GM12878 (cell line): ENCODE data around the gene CCDC200. TPM values are rescaled to one million over a fixed set of nuclear protein-coding genes. Genes with fewer than 3 reads are reported as not detected.

ENCODE experiments used
- ATF7 ChIP-seq: fragments of 450-650 bp; IDR thresholded peaks from 2 replicates; pipeline ENCODE4 v1.6.1; 2016; ENCODE audit warnings: low read depth, mild to moderate bottlenecking
- CBX3 ChIP-seq: fragments of 200-600 bp; sonication (generic); IDR thresholded peaks from 2 replicates; pipeline ENCODE4 v1.6.1; 2016; ENCODE audit warnings: low read depth, borderline replicate concordance
- EED ChIP-seq: sonication (generic); IDR thresholded peaks from 2 replicates; pipeline ENCODE4 v1.6.1; 2016; ENCODE audit warnings: antibody characterized with exemption, low read depth
- ESRRA ChIP-seq: IDR thresholded peaks from 2 replicates; pipeline ENCODE4 v1.6.1; 2012; ENCODE audit warnings: mild to moderate bottlenecking, low read length, improper control_type of control experiment
- GABPA ChIP-seq: IDR thresholded peaks from 2 replicates; pipeline ENCODE4 v1.6.1; 2014; ENCODE audit warnings: antibody characterized with exemption, low read depth, mild to moderate bottlenecking, inconsistent platforms
- IKZF2 ChIP-seq, 2 experiments: fragments of 450-650 bp; IDR thresholded peaks; 2 replicates each; pipeline ENCODE4 v1.6.1; 2017; ENCODE audit warnings: mild to moderate bottlenecking in 2 of 2, moderate library complexity in 2 of 2
- LARP7 ChIP-seq: fragments of 450-650 bp; IDR thresholded peaks from 2 replicates; pipeline ENCODE4 v1.6.1; 2017; ENCODE audit warnings: mild to moderate bottlenecking
- SMAD5 ChIP-seq: IDR thresholded peaks from 2 replicates; pipeline ENCODE4 v1.6.1; 2016; ENCODE audit warnings: antibody characterized with exemption, low read depth
- SREBF1 ChIP-seq: IDR thresholded peaks from 2 replicates; pipeline ENCODE4 v1.6.1; 2012; ENCODE audit warnings: mild to moderate bottlenecking, low read length
- TCF7 ChIP-seq: IDR thresholded peaks from 2 replicates; pipeline ENCODE4 v1.6.1; 2014; ENCODE audit warnings: antibody characterized with exemption, borderline replicate concordance
- polyA plus RNA-seq, 11 experiments: library from polyadenylated mRNA; depleted of rRNA in 4 of 11; unstranded in 6 of 11; stranded (reverse) in 5 of 11; fragments of >200 nt; fragmentation: Nextera tagmentation in 4 of 11; fragmentation: Illumina TruSeq in 1 of 11; extraction: Ambion mirVana in 4 of 11; extraction: Trizol in 1 of 11; gene quantifications; 1 replicate in 1 of 11; 2 replicates in 10 of 11; pipeline versions ENCODE4 v1.2.1 to v1.2.3, GENCODE V29; 2011 to 2016; ENCODE audit warnings: inconsistent platforms in 2 of 11, missing spikeins in 2 of 11, low read depth in 1 of 11
- total RNA-seq, 4 experiments: library from RNA; depleted of rRNA in 3 of 4; stranded (reverse); fragments of >200 nt in 3 of 4; fragmentation: Illumina TruSeq in 1 of 4; extraction: Trizol in 1 of 4; gene quantifications; 2 replicates each; pipeline versions ENCODE4 v1.2.1 to v1.2.3, GENCODE V29; 2013 to 2021
- TF ChIP-seq, protein P1 (sequence below): fragments of 450-650 bp; IDR thresholded peaks from 2 replicates; pipeline ENCODE4 v1.6.1; 2018; ENCODE audit warnings: borderline replicate concordance, mild to moderate bottlenecking; ENCODE audit not compliant: partially characterized antibody
- TF ChIP-seq, protein P2 (sequence below): fragments of 450-650 bp; IDR thresholded peaks from 2 replicates; pipeline ENCODE4 v1.6.1; 2016; ENCODE audit warnings: mild to moderate bottlenecking, moderate library complexity, borderline replicate concordance
- TF ChIP-seq, protein P3 (sequence below): IDR thresholded peaks from 2 replicates; pipeline ENCODE4 v1.6.1; 2012; ENCODE audit warnings: low read depth, low read length, improper control_type of control experiment
- TF ChIP-seq, protein P4 (sequence below): fragments of 450-650 bp; IDR thresholded peaks from 2 replicates; pipeline ENCODE4 v1.6.1; 2017; ENCODE audit warnings: mild to moderate bottlenecking
- TF ChIP-seq, protein P5 (sequence below): fragments of 450-650 bp; formaldehyde crosslinking; IDR thresholded peaks from 2 replicates; pipeline ENCODE4 v1.4.0; 2020; ENCODE audit warnings: mild to moderate bottlenecking, moderate library complexity

The CCDC200 gene
- total and polyA plus RNA-seq, 10 of the 15 experiments (the other 5 are each of a cell fraction or from before 2014, with no cell fraction given): 0.46 to 3.9 (median 2.7) TPM; not detected in 6

DNA sequence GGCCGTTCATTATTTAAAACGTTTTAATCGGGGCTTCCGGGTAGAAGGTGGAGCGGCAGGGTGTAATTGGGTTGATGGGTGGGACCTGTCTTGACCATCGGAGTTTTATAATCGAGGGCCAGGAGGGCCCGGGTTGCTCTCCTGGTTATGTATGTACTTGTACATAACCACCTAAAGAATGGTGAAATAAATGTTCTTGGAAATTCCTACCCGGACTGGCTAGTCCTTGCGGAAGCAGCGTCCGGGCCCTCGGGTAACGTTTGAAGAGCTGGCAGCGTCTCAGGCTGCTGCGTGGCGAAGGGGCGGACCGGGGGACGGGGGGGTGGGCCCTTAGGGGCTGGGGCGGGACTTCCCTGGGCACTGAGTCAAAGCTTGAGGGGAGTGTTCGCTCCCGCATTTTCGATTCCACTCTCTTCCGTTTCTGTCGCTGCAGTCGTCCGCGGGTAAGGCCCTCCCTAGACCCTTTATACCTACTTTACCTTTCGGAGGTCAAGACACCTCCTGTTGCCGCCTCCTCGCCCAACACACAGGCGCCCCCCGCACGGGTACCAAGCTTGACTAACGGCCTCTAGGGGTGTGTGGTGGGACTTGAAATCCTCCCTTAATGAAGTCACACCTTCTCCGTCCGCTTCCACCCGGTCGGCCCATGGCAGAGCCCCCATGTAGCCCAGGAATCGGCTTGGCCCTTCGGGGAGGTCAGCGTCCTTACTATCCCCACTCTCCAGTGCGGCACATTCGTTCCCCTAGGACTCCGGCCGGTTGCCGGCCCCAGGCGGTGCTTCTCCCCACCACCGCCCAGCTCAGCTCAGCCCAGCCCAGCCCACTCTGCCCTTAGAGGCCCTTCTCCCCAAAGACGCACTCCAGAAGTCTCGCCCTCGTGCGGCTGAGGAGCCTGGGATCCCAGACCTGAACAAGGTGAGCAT, 16.7 kb downstream of the CCDC200 start, which contains the start of gene TMEM106A (continued):
- TF ChIP-seq, protein P1, sequence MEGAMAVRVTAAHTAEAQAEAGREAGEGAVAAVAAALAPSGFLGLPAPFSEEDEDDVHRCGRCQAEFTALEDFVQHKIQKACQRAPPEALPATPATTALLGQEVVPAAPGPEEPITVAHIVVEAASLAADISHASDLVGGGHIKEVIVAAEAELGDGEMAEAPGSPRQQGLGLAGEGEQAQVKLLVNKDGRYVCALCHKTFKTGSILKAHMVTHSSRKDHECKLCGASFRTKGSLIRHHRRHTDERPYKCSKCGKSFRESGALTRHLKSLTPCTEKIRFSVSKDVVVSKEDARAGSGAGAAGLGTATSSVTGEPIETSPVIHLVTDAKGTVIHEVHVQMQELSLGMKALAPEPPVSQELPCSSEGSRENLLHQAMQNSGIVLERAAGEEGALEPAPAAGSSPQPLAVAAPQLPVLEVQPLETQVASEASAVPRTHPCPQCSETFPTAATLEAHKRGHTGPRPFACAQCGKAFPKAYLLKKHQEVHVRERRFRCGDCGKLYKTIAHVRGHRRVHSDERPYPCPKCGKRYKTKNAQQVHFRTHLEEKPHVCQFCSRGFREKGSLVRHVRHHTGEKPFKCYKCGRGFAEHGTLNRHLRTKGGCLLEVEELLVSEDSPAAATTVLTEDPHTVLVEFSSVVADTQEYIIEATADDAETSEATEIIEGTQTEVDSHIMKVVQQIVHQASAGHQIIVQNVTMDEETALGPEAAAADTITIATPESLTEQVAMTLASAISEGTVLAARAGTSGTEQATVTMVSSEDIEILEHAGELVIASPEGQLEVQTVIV: no peak
- TF ChIP-seq EED: 0 out of 2 replicates have a peak, but pooled peaks have one; percentile 12
- peak; percentile 22; the same call in 1 of the 2 replicates for TF ChIP-seq SMAD5
- no peak for TF ChIP-seq SREBF1
- TF ChIP-seq TCF7: no peak
- TF ChIP-seq, protein P2, sequence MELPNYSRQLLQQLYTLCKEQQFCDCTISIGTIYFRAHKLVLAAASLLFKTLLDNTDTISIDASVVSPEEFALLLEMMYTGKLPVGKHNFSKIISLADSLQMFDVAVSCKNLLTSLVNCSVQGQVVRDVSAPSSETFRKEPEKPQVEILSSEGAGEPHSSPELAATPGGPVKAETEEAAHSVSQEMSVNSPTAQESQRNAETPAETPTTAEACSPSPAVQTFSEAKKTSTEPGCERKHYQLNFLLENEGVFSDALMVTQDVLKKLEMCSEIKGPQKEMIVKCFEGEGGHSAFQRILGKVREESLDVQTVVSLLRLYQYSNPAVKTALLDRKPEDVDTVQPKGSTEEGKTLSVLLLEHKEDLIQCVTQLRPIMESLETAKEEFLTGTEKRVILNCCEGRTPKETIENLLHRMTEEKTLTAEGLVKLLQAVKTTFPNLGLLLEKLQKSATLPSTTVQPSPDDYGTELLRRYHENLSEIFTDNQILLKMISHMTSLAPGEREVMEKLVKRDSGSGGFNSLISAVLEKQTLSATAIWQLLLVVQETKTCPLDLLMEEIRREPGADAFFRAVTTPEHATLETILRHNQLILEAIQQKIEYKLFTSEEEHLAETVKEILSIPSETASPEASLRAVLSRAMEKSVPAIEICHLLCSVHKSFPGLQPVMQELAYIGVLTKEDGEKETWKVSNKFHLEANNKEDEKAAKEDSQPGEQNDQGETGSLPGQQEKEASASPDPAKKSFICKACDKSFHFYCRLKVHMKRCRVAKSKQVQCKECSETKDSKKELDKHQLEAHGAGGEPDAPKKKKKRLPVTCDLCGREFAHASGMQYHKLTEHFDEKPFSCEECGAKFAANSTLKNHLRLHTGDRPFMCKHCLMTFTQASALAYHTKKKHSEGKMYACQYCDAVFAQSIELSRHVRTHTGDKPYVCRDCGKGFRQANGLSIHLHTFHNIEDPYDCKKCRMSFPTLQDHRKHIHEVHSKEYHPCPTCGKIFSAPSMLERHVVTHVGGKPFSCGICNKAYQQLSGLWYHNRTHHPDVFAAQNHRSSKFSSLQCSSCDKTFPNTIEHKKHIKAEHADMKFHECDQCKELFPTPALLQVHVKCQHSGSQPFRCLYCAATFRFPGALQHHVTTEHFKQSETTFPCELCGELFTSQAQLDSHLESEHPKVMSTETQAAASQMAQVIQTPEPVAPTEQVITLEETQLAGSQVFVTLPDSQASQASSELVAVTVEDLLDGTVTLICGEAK: no peak
- TF ChIP-seq, protein P3, sequence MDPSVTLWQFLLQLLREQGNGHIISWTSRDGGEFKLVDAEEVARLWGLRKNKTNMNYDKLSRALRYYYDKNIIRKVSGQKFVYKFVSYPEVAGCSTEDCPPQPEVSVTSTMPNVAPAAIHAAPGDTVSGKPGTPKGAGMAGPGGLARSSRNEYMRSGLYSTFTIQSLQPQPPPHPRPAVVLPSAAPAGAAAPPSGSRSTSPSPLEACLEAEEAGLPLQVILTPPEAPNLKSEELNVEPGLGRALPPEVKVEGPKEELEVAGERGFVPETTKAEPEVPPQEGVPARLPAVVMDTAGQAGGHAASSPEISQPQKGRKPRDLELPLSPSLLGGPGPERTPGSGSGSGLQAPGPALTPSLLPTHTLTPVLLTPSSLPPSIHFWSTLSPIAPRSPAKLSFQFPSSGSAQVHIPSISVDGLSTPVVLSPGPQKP: no peak
- TF ChIP-seq LARP7: 0 out of 2 replicates have a peak, but pooled peaks have one; percentile 47
- TF ChIP-seq IKZF2 (IDR thresholded peaks at IDR 0.05): no peak
- TF ChIP-seq, protein P4, sequence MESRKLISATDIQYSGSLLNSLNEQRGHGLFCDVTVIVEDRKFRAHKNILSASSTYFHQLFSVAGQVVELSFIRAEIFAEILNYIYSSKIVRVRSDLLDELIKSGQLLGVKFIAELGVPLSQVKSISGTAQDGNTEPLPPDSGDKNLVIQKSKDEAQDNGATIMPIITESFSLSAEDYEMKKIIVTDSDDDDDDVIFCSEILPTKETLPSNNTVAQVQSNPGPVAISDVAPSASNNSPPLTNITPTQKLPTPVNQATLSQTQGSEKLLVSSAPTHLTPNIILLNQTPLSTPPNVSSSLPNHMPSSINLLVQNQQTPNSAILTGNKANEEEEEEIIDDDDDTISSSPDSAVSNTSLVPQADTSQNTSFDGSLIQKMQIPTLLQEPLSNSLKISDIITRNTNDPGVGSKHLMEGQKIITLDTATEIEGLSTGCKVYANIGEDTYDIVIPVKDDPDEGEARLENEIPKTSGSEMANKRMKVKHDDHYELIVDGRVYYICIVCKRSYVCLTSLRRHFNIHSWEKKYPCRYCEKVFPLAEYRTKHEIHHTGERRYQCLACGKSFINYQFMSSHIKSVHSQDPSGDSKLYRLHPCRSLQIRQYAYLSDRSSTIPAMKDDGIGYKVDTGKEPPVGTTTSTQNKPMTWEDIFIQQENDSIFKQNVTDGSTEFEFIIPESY: no peak
- TF ChIP-seq ATF7: no peak
- 0 out of 2 replicates have a peak, but pooled peaks have one; percentile 6 for TF ChIP-seq GABPA
- TF ChIP-seq, protein P5, sequence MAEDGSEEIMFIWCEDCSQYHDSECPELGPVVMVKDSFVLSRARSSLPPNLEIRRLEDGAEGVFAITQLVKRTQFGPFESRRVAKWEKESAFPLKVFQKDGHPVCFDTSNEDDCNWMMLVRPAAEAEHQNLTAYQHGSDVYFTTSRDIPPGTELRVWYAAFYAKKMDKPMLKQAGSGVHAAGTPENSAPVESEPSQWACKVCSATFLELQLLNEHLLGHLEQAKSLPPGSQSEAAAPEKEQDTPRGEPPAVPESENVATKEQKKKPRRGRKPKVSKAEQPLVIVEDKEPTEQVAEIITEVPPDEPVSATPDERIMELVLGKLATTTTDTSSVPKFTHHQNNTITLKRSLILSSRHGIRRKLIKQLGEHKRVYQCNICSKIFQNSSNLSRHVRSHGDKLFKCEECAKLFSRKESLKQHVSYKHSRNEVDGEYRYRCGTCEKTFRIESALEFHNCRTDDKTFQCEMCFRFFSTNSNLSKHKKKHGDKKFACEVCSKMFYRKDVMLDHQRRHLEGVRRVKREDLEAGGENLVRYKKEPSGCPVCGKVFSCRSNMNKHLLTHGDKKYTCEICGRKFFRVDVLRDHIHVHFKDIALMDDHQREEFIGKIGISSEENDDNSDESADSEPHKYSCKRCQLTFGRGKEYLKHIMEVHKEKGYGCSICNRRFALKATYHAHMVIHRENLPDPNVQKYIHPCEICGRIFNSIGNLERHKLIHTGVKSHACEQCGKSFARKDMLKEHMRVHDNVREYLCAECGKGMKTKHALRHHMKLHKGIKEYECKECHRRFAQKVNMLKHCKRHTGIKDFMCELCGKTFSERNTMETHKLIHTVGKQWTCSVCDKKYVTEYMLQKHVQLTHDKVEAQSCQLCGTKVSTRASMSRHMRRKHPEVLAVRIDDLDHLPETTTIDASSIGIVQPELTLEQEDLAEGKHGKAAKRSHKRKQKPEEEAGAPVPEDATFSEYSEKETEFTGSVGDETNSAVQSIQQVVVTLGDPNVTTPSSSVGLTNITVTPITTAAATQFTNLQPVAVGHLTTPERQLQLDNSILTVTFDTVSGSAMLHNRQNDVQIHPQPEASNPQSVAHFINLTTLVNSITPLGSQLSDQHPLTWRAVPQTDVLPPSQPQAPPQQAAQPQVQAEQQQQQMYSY (CRISPR knock-in tag): no peak
- no peak for TF ChIP-seq ESRRA
- TF ChIP-seq CBX3: no peak
